Subcutaneous abdominal adipose tissue (tissue), 5 donors: ENCODE data around the gene ZNF714.

Source experiments
- H3K27ac ChIP-seq: one replicate; pipeline ENCODE4 v1.7.0; 2013; ENCODE audit warnings: low read depth, mild to moderate bottlenecking, inconsistent platforms, low read length, moderate library complexity
- H3K27me3 ChIP-seq, 5 donors: one replicate each; pipeline ENCODE4 v1.7.0; 2013; ENCODE audit warnings: low read length in 5 of 5, inconsistent platforms in 1 of 5; ENCODE audit not compliant: control insufficient read depth in 5 of 5, insufficient read depth in 4 of 5
- H3K36me3 ChIP-seq, 5 donors: one replicate each; pipeline ENCODE4 v1.7.0; 2013; ENCODE audit warnings: low read length in 5 of 5; ENCODE audit not compliant: control insufficient read depth in 5 of 5, insufficient read depth in 5 of 5
- H3K4me1 ChIP-seq, 5 donors: one replicate each; pipeline ENCODE4 v1.7.0; 2013; ENCODE audit warnings: low read length in 5 of 5, mild to moderate bottlenecking in 3 of 5, moderate library complexity in 1 of 5; ENCODE audit not compliant: control insufficient read depth in 5 of 5, insufficient read depth in 5 of 5
- H3K4me3 ChIP-seq, 5 donors: one replicate each; pipeline ENCODE4 v1.7.0; 2013; ENCODE audit warnings: low read length in 5 of 5, low read depth in 1 of 5
- H3K9ac ChIP-seq, 5 donors: one replicate each; pipeline ENCODE4 v1.7.0; 2013; ENCODE audit warnings: low read length in 5 of 5, mild to moderate bottlenecking in 4 of 5, moderate library complexity in 3 of 5
- H3K9me3 ChIP-seq, 5 donors: one replicate each; pipeline ENCODE4 v1.7.0; 2013; ENCODE audit warnings: low read length in 5 of 5; ENCODE audit not compliant: control insufficient read depth in 5 of 5
- donor health status: healthy.
- donor health status: healthy.
- donor health status: healthy.
- donor health status: healthy.
- donor health status: healthy.

The ZNF714 gene

DNA sequence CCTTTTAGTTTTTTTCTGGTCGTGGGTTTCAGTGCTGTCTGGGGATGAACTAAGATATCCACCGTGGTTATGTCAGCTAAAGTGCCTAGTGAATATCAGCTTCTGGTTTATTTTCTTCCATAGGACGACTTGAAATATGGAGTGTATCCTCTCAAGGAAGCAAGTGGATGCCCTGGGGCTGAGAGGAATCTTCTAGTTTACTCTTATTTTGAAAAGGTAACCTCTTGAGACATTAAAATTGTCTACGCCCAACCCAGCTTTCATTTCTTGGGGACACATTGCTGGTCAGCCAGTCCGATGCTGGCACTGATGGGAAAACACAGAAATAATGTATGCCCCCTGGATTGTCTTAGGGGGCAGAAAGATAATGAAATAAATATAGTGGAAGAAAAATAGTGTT, 61.4 kb downstream of the ZNF714 start:
- Histone ChIP-seq H3K9ac (no peak overlapping the region), H3K4me3 (no peak overlapping the region), H3K9me3 (no peaks in the 10 kb centered on the region), H3K4me1 (peaks cover 2 to 10% (median 8%) of the 10 kb centered on the region in 5 donors), H3K27me3 (no peaks in the 10 kb centered on the region), H3K27ac (no peak overlapping the region), H3K36me3 (peaks cover 8 to 19% (median 14%) of the 10 kb centered on the region in 5 donors)

DNA sequence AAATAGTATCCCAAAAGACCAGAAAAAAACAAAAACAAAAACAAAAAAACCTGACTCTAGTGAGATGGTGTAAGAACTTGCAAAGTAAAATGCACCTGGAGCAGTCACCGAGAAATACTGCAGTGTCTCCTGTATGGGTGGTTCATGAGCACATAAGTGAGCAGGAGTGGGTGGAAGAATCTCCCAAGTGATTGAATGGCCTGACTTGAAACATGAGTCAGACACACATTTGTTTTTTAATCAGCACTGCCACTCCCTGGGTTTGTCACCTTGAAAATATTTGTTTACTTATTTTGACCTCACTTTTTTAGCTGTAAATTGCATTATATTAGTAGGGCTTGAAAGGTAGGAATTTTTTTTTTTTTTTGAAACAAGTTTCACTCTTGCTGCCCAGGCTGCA, 61.9 kb downstream of the ZNF714 start:
- Histone ChIP-seq H3K27ac (no peak overlapping the region), H3K9ac (no peak overlapping the region), H3K9me3 (no peaks in the 10 kb centered on the region), H3K4me1 (peaks cover 2 to 10% (median 8%) of the 10 kb centered on the region in 5 donors), H3K27me3 (no peaks in the 10 kb centered on the region), H3K36me3 (peaks cover 11 to 19% (median 14%) of the 10 kb centered on the region in 5 donors), H3K4me3 (no peak overlapping the region)

DNA sequence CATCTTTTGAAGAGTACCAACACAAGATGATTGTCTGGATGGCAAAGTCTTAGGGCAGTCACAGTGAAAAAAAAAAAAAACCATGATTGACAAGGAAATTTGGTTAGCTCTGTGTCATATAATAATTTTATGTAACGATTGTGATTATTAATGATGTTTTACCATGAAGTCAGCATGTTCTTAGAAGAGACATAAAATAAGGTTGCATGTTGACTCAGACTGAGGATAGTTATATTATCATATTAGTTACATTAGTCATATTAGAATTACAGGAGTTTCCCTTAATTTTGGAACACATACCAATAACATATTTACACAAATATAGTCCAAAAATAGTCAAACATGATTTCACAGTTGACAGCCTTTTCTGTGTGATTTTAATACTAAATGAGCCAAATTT, 65.5 kb downstream of the ZNF714 start:
- no peaks in the 10 kb centered on the region for H3K9me3 ChIP-seq

DNA sequence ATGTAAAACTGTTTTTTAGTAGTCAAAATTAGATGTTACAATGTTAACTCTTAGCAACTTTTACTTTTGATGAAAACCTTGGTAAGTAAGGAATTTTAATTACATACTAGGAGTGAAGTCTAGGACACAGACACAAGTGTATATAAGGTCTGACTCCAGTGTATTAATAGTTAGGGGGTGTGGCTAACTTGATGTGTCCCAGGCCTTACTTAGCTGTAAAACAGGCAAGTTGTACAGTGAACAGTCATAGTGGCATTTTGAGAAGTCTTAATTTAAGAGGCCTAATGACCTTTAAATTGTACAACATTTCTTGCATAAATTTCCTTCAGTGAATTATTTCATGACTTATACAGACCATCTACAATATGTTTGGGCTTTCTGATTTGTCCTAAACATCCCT, 66.7 kb downstream of the ZNF714 start:
- Histone ChIP-seq H3K9ac (no peak overlapping the region), H3K4me1 (no peaks in the 10 kb centered on the region)

More for the DNA sequence above, 65.5 kb downstream of the ZNF714 start:
- Histone ChIP-seq H3K27me3 (no peaks in the 10 kb centered on the region), H3K36me3 (peaks cover 24 to 38% (median 37%) of the 10 kb centered on the region in 5 donors), H3K9ac (no peak overlapping the region), H3K27ac (no peak overlapping the region), H3K4me1 (peaks cover 2 to 5% (median 4%) of the 10 kb centered on the region in 5 donors), H3K4me3 (no peak overlapping the region)

DNA sequence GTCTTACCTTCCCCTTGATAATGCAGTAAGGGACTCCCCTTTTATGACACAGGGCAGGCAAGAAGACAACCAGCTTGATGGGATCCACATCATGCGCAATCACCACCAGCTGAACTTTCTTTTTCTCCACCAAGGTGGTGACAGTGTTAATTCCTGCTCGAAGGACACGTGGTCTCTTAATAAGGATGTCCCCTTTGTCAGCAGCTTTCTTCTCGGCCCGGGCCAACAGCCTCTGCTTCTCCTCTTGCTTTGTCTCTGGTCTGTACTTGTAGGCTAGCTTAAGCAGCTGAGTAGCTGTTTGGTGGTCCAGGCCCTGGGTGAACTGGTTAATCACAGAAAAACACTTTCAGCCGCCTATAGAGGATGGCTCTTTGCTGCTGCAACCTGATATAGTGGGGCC, 67.9 kb downstream of the ZNF714 start:
- Histone ChIP-seq H3K4me1 (no peaks in the 10 kb centered on the region), H3K9me3 (no peaks in the 10 kb centered on the region), H3K9ac (no peak overlapping the region), H3K36me3 (peaks cover 25 to 40% (median 38%) of the 10 kb centered on the region in 5 donors), H3K27ac (no peak overlapping the region), H3K27me3 (no peaks in the 10 kb centered on the region), H3K4me3 (no peak overlapping the region)

More for the DNA sequence above, 66.7 kb downstream of the ZNF714 start:
- peaks cover 30 to 46% (median 43%) of the 10 kb centered on the region in 5 donors for H3K36me3 ChIP-seq
- no peaks in the 10 kb centered on the region for H3K27me3 ChIP-seq
- no peak overlapping the region for H3K4me3 ChIP-seq
- no peaks in the 10 kb centered on the region for H3K9me3 ChIP-seq
- no peak overlapping the region for H3K27ac ChIP-seq

DNA sequence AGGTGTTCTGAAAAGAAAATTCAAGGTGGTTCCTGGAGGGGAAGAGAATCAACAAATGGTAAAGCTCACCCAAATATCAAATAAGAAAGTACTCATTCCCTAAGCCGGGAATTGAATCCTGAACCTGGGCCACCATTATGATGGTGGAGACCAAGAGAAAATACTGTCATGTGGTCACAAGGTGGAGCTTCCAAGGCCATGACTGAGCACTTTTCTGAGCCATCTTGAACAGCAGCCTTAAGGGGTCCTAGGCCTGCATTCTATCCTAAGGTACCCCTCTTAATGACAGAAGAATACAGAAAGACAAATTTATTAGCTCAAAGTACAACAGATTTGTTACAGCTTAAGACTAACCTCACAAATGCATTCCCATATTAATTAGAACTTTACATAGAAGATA, 69.5 kb downstream of the ZNF714 start:
- H3K9me3 ChIP-seq, result peaks cover 0 to 3% (median 0%) of the 10 kb centered on the region in 5 donors
- H3K4me3 ChIP-seq, result no peak overlapping the region
- peaks cover 24 to 39% (median 32%) of the 10 kb centered on the region in 5 donors for H3K36me3 ChIP-seq
- no peaks in the 10 kb centered on the region for H3K27me3 ChIP-seq
- no peaks in the 10 kb centered on the region for H3K4me1 ChIP-seq
- no peak overlapping the region for H3K27ac ChIP-seq
- H3K9ac ChIP-seq, result no peak overlapping the region

DNA sequence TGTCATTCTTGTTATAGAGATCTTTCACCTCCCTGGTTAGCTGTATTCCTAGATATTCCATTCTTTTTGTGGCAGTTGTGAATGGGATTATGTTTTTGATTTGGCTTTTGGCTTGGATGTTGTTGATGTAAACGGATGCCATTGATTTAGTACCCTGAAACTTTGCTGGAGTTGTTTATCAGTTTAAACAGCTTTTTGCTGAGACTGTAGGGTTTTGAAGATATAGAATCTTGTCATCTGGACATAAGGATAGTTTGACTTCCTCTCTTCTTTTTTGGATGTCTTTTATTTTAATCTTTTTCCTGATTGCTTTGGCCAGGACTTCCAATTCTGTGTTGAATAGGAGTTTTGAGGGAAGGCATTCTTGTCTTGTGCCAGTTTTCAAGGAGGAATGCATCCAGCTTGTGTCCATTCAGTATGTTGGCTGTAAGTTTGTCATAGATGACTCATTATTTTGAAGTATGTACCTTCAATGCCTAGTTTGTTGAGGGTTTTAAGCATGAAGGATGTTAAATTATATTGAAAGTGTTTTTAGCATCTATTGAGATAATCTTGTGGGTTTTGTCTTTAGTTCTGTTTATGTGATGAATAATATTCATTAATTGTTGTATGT, 76.6 kb downstream of the ZNF714 start:
- Histone ChIP-seq H3K9ac (no peak overlapping the region), H3K9me3 (peaks cover 0 to 3% (median 0%) of the 10 kb centered on the region in 5 donors), H3K27ac (no peak overlapping the region), H3K27me3 (no peaks in the 10 kb centered on the region), H3K36me3 (peaks cover 4 to 11% (median 5%) of the 10 kb centered on the region in 5 donors), H3K4me1 (peaks cover 0 to 4% (median 0%) of the 10 kb centered on the region in 5 donors), H3K4me3 (no peak overlapping the region)

DNA sequence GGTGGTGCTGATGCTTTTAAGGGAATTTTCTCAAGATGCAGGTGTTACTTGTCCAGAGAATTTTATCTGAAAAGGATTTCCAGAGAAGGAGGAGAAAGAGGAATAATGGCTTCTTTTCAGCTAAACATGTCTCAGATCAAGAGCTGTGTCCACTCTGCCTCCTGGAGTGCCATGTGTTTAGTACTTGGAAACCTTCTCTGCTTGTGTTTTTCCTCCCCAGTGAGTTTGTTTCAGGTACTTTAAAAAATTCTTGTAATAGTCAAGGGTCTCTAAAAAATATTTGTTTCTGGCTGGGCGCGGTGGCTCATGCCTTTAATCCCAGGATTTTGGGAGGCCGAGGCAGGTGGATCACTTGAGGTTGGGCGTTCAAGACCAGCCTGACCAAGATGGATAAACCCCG, 82.5 kb downstream of the ZNF714 start:
- no peak overlapping the region for H3K9ac ChIP-seq
- H3K4me3 ChIP-seq, result no peak overlapping the region
- H3K27me3 ChIP-seq, result no peaks in the 10 kb centered on the region
- no peaks in the 10 kb centered on the region for H3K4me1 ChIP-seq
- peaks cover 3 to 23% (median 12%) of the 10 kb centered on the region in 5 donors for H3K36me3 ChIP-seq
- no peak overlapping the region for H3K27ac ChIP-seq
- H3K9me3 ChIP-seq, result no peaks in the 10 kb centered on the region

DNA sequence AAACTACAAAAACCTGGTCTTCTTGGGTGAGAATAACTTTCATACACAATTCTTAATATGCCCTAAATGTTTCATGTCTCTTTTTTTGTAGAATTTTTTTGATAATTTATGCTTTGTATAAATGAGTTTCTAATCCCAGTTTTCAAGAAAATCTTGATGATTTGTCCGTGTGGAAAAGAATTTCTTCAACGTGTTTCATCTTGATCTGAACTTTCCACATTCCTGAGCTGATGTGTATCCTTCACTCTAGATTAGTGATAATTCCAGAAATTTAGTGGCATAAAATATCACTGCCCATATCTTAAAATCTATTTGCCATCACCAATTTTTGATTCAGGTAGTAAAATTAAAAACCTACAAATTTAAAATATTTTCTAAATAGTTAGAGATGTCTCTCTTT, 84.4 kb downstream of the ZNF714 start:
- Histone ChIP-seq H3K9ac (no peak overlapping the region), H3K27ac (no peak overlapping the region), H3K4me3 (no peak overlapping the region), H3K36me3 (peaks cover 4 to 29% (median 17%) of the 10 kb centered on the region in 5 donors), H3K9me3 (no peaks in the 10 kb centered on the region), H3K27me3 (no peaks in the 10 kb centered on the region), H3K4me1 (no peaks in the 10 kb centered on the region)
